HG02885 (cell line): Measurements from ENCODE around the gene TMPRSS11F.
"Not testable (repeated sequence)": the region's sequence is repeated elsewhere in the genome, so short reads cannot be mapped to it uniquely, and the experiment has no call there.

Source experiments
- ATAC-seq: cut with Tn5 transposase; IDR thresholded peaks from one replicate; pipeline ENCODE4 v1.9.1; 2021; ENCODE audit warnings: mild to moderate bottlenecking; ENCODE audit not compliant: unreplicated experiment, poor library complexity

TMPRSS11F gene

DNA sequence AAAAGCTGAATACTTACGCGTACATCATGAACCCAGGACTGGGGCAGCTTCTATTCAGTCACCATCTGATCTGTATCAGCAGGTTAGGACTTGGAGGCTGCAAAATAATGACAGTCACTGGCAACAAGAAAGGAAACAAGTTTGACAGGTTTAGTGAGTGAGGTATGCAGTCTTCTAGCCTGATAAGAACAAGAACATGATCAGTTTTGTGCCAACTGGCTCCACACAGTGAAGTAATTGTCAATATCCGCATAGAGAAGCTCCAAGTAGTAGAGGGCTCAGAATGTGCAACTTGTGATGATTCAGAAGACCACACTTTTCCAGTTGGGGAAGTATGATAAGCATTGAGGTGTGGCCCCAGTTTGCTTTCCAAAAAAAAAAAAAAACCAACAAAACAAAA, at the start of gene TMPRSS11F:
TMPRSS11F (minus strand) TSS at position 77 of the 400 bp plus-strand sequence; CDS start at position 28, 49 bp downstream.
- ATAC-seq: no peak

DNA sequence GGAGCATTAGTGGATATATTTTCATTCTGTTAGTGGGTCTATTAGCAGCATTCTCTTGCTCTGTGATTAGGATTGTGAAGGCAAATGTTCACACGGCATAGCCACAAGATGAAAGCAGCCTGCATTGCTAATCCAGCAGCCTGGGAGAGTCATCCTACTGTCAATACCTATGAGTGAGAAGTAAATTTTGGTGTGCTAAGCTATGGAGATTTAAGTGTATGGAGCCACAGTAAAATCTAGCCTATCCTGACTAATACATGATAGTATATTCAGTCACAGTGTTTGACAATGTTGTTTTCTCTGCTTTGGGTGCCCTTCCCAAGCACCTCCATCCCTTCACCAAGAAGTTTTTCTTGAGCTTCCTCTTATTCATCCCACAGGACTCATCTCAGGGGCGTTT, 47.2 kb upstream of the TMPRSS11F start:
- ATAC-seq: no peak

DNA sequence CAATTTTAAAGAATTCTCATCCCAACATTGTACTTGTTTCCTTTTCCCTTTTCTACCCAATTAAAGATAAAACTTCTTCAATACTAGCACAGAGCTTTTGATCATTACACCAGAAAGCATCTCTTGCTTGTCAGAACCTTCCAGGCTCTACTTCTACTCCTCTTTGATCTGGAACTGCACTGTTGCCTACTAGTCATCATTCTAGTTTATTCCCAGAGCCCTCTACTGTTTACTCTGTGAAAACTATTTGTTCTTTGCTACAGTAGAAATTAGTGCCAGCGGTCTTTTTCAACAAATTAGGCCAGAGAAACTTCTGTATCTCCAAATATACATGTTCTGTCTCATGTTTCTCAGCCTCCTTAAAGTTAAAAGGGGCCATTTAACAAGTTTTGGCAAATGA, 46.8 kb upstream of the TMPRSS11F start:
- ATAC-seq: no peak

DNA sequence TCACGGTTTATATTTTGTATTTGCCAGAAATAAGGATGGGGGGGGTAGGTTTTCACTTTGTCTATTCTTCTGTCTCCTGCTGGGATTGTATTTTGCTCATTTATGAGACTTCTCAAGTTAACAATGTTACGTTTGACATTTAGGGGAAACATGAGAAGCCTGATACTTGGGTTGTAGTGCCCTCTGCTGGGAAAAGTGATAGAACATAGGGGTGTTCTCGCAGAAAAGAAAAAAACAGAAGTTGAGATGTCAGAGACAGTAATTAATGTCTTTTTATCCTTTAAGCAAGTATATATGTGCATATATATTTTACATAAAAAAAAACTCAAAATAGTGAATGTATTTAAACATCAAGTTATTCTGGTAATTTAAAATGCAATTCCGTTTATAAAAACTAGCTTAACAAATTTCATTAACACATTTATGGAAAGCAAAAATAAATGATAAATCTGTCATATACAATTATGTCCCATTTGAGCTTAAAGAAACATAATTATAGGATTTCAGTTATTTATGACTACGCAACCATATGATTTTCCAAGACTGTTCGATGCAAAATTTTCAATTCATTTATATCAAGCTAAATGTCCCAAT, 46.0 kb upstream of the TMPRSS11F start:
- peak; percentile 91 for ATAC-seq

DNA sequence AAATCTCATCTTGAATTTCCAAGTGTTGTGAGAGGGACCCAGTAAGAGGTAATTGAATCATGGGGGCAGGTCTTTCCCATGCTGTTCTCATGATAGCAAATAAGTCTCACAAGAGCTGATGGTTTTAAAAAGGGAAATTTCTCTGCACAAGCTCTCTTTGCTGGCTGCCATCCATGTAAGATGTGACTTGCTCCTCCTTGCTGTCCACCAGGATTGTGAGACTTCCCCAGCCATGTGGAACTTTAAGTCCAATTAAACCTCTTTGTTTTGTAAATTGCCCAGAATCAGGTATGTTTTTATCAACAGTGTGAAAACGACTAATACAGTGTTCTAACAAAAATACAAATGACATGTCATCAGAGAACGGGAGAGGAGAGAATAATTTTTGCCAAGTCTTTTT, 44.7 kb upstream of the TMPRSS11F start:
- not testable (repeated sequence) for ATAC-seq

DNA sequence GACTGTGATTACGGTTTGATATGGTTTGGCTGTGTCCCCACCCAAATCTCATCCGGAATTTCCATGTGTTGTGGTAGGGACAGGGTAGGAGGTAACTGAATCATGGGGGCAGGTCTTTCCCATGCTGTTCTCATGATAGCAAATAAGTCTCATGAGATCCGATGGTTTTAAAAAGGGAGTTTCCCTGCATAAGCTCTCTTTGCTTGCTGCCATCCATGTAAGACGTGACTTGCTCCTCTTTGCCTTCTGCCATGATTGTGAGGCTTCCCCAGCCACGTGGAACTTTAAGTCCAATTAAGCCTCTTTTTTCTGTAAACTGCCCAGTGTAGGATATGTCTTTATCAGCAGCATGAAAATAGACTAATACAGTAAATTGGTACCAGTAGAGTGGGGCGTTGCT, 42.5 kb upstream of the TMPRSS11F start:
- not testable (repeated sequence) for ATAC-seq

DNA sequence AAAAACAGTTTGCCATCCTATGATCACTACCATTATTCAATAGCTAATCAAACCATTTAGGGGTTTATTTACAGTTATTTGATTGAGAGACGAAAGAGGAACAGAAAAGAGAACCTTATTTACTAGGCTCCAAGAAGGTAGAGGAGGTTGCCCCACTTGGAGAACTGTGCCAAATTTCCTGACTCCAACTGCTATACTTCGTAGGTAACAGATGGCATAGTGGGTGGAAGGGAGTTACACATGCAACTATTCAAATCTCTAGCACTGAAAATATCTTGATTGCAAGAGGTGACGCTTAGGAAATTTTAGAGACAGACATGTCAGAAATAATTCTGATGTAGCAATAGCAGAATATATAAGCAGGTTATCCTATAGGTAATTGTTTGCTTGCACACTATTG, 38.0 kb upstream of the TMPRSS11F start:
- no peak for ATAC-seq

DNA sequence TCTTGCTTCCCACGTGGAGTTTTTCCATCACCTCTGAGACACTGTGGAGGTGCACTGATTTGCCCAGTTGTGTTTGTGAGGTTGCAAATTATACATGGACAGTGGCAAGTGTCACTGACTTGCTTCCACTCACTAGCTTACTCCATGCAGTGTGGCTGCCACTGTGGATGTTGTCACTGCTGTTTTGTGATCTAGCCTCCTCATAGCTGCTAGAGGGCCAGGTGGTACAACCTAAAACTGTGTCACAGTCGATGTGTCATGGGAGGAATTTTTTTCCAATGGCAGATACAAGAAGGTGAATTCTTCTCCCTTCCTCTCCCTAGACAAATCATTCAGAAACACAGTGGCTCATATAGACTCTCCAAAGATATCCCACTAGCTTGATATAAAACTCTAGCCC, 37.5 kb upstream of the TMPRSS11F start:
- ATAC-seq: no peak

DNA sequence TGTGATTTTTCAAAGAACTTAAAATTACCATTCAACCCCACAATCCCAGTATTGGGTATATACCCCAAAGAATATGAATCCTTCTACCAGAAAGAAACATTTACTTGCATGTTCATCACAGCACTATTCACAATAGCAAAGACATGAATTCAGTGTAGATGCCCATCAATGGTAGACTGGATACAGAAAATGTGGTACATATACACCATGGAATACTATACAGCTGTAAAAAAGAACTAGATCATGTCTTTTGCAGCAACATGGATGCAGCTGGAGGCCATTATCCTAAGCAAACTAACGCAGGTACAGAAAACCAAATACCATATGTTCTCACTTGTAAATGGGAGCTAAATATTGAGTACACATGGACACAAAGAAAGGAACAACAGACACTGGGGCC, 34.1 kb upstream of the TMPRSS11F start:
- ATAC-seq: no peak

DNA sequence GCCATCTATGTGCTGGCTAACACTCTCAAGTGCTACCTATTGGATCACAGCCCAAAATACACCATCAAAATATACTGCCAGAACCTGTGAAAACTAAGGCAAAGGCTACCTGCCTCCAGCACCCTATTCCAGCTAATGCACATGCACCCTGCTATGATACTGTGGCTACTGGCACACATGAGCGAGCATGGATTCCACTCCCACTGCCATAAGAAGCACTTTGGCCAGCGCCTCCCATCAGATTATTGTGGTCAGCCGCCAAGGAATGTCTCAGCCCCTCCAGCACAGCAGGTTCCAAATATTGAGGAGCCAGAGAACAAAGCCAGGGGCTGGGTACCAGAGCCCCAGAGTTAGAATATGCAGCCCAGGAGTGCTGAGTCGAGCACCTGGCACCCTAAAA, 32.5 kb upstream of the TMPRSS11F start:
- no peak for ATAC-seq

DNA sequence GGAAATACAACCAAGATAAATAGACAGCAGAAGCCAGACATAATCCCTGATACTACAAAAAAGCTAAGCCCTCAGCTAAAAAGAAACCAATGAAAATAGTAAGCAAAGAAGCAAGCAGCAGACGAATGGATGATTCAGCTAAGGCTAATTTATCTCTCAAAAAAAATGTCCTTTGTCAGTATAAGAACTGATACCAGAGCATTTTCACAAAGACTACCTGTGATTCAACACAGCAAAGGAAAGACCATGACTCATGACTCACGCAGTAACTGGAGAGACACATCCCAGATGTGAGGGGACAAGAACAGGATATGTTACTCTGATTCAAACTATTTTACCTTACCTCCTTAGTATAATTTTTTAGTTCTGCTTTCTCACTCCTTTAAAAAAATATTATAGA, 22.7 kb upstream of the TMPRSS11F start:
- ATAC-seq: no peak

DNA sequence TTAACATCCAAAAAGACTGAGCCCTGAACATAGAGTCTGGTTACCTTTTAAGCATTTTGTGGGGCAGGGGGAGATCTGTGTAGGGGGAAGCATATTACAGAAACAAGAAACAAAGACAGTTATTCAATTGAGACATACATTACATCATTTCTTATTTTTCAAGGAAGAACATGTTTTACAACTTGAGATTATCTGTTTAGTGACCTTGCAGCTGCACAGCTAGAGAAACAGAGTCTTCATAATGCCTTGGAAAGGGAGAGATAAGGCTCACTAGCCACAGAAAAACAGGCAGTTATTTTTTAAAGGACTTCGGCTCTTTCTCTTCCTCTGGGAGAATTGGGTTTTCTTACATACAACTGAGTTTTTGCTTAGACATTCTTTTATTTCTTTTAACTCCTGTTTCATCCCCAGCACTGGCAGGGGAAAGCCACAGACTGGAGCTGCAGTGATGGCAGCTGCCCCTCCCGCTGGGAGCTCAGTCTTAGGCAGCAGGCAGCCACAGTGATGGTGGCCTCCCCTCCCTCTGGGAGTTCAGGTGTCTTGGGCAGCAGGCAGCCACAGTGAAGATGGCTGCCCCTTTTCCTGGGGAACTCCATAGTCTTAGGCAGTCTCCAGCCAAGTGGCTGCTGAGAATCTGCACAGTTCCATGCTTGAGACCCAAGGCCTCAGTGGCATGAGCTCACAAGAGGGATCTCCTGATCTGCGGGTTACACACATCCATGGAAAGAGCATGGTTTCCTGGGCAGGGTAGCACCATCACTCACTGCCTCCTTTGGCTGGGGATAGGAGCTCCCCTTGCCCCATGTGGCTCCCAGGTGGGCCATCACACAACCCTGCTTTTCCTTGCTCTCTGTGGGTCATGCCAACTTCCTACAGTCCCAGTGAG, 19.4 kb upstream of the TMPRSS11F start:
- no peak for ATAC-seq

DNA sequence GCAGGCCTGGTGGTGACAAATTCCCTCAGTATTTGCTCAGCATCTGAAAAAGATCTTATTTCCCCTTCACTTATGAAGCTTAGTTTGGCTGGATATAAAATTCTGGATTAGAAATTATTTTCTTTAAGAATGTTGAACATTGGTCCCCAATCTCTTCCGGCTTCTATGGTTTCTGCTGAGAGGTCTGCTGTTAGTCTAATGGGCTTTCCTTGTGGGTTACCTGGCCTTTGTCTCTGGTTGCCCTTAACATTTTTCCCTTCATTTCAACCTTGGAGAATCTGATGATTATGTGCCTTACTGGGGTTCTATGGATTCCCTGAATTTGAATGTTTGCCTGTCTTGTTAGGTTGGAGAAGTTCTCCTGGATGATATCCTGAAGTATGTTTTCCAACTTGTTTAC, 17.4 kb upstream of the TMPRSS11F start:
- no peak for ATAC-seq

DNA sequence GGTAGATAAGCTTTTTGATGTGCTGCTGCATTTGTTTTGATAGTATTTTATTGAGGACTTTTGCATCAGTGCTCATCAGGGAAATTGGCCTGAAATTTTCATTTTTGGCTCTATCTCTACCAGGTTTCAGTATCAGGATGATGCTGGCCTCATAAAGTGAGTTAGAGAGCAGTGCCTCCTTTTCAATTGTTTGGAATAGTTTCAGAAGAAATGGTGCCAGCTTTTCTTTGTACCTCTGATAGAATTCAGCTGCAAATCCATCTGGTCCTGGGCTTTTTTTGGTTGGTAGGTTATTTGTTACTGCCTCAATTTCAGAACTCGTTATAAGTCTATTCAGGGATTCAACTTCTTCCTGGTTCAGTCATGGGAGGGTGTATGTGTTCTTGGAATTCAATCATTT, 15.6 kb upstream of the TMPRSS11F start:
- ATAC-seq: no peak

DNA sequence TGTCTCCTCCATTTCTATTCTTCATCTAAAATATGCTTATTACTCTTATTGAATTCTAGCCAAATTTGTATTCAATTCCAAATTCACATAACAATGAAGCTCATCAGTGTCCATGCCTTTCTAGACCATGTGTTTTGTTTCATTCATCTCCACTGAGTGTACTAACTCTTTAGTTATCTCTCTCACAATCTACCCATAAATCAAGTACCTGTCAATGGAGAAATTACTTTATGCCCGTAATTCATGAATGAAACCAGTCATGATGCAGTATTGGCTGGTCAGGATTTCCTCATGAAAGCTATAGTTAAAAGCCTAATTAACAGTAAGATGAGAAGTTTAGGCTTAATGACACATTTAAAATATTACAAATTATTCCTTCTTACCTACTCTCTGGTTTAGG, 12.2 kb upstream of the TMPRSS11F start:
- no peak for ATAC-seq

DNA sequence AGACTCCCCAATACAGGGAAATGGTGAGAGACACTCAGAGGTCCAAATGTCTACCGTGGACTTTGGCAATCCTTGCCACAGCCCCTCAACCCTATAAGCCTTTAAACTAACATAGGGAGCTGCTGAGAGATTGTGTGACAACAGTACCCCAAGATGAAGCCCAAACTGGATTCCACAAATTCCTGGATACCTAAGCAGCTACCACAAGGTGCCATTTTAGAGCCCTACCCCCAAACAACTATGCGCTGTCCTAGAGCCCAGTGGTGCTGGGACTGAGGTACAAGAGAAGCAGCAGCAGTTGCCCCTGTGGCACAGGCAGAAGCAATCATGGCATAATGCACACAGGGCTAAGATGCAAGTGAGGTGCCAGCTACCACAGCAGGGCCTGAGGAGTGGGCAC, 2.7 kb upstream of the TMPRSS11F start:
- ATAC-seq: no peak

DNA sequence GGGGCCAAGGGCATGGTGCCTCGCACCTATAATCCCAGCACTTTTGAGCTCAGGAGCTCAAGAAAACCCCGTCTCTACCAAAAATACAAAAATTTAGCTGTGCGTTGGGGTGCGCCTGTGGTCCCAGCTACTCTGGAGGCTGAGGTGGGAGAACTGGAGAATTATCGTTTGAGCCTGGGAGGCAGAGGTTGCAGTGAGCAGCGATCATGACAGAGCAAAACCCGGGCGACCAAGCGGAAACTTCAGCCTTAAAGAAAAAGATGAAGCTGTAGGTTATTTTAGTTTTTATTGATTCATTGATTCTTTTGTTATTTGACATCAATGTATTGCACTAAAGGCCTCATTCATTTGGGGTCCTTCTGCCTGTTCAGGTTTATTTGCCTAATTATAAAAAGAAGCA, 5.4 kb downstream of the TMPRSS11F start:
- ATAC-seq: no peak

DNA sequence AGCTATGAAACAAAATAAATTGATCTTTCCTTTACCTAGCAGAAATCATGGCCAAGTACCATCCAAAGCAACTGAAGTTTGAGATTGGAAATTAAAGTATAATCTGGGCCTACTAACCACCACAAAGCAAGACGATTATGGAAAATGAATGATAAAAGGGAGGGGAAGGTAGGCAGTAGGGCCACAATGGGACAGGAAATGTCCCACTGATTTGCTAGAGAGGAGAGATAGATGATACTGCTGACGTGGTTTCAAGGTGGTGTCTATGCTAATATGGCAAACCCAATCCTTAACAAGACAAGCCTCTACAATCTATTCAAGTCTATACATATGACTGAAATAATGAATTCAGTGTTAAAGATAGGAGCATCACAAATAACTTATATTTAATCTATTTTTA, 6.1 kb downstream of the TMPRSS11F start:
- no peak for ATAC-seq

DNA sequence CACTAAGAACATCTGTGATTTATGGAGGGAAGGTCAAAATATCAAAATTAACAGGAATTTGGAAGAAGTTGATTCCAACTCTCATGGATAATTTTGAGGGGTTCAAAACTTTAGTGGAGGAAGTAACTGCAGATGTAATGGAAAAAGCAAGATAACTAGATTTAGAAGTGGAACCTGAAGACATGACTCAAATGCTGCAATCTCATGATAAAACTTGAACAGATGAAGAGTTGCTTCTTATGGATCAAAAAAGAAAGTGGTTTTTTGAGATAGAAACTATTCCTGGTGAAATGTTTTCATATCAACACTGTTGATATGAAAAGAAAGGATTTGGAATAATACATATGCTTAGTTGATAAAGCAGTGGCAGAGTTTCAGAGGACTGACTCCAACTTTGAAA, 9.7 kb downstream of the TMPRSS11F start:
- ATAC-seq: no peak

DNA sequence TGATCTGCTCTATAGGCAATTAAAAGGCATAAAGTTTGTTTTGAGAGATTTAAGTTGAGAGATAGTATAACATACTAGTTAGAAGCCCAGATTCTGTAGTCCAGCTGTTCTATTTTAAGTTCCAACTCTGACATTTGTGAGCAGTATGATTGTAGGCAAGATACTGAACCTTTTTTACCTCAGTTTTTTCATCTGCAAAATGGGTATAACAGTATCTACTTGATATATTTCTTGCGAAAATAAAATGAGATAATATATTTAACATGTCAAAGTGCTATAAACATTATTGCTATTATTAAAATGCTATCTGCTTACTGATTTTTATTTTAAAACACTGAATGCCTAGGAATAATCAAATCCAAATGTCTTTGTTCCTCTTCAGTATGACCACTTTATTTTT, 19.2 kb downstream of the TMPRSS11F start:
- no peak for ATAC-seq

DNA sequence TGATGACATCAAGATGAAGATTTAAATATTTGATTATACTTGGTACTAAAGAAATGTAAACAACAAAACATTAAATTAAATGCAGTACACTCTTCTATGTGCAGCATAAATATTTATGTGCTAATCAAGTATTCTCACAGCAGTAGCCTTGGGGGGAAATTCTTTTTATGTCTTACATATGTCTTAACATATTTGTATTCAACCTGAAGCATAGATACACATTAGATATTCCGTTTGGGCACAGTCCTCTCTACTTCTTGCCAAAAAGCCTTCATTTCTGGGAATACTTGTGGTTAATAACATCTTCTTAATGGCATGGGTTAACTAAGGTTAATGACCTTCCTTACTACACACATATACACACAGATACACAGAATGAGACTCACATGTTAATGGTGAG, 19.8 kb downstream of the TMPRSS11F start:
- no peak for ATAC-seq

DNA sequence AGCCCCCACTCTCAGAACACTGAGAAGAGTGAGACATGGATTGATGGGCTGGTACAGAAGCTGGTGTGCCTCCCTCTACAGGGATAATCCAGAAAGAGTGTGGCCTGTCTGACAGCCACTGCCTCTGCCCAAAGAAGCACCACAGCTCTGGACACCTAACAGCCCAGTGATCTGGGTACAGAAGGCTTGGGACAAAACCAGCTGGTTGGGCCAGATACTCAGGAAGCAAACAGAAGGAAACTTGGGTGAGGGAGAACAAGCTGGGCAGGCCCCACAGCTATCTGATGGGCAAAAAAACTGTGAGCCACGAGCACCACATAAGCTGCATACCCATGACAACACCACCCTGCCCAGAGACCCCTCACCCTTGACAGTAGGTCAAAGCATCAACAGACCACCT, 46.9 kb downstream of the TMPRSS11F start:
- no peak for ATAC-seq
